BLaER1 (cell line): ENCODE data around the gene VWA8.
"Not testable (repeated sequence)": the region's sequence is repeated elsewhere in the genome, so short reads cannot be mapped to it uniquely, and the experiment has no call there.

Source experiments
- H3K27ac ChIP-seq: shearing (Covaris generic); formaldehyde crosslinking; 2 replicates; pipeline ENCODE4 v1.8.1; 2022
- H3K27me3 ChIP-seq: shearing (Covaris generic); formaldehyde crosslinking; 2 replicates; pipeline ENCODE4 v1.8.1; 2022
- H3K36me3 ChIP-seq: shearing (Covaris generic); formaldehyde crosslinking; 2 replicates; pipeline ENCODE4 v1.8.1; 2022
- H3K4me1 ChIP-seq: shearing (Covaris generic); formaldehyde crosslinking; 2 replicates; pipeline ENCODE4 v1.8.1; 2022
- H3K4me2 ChIP-seq: shearing (Covaris generic); formaldehyde crosslinking; 2 replicates; pipeline ENCODE4 v1.8.1; 2022
- H3K4me3 ChIP-seq: shearing (Covaris generic); formaldehyde crosslinking; 2 replicates; pipeline ENCODE4 v1.8.1; 2022
- H3K9ac ChIP-seq: shearing (Covaris generic); formaldehyde crosslinking; 2 replicates; pipeline ENCODE4 v1.8.1; 2022
- H3K9me3 ChIP-seq: shearing (Covaris generic); formaldehyde crosslinking; 2 replicates; pipeline ENCODE4 v1.8.1; 2022
- H4K20me1 ChIP-seq: shearing (Covaris generic); formaldehyde crosslinking; 2 replicates; pipeline ENCODE4 v1.8.1; 2022
- Cebpa-rat ChIP-seq: shearing (Covaris generic); IDR thresholded peaks from 2 replicates; pipeline ENCODE4 v1.8.1; 2022

VWA8 gene

DNA sequence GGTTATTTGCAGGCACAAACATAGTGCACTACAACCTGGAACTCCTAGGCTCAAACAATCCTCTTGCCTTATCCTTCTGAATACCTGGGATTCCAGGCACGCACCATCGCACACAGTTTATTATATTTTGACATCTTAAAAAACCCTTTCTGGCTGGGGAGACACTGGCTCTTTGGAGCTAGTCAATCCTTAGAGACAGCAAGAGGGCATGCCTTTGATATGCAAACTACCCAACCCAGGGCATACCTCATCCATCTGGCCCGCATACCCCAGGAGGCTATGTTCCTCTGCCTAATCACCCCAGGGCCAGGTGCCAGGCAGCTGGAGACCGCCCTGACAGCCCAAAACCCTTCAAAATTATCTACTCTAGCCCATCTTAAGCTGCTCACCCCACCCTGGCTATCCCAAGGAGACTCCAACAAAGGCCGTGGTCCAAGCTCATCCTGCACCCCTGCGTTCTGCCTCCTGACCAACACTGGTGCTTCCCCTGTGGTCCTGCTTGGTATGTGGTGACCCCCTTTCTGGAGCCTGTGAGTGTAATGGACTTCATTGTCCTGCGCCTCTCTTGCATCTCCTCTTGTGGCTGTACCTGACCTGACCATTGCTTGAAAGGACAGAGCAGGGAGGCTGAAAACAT lies 417.1 kb downstream of the VWA8 start:
- Histone ChIP-seq H3K9ac (no peak overlapping the region), H4K20me1 (no peaks in the 10 kb centered on the region), H3K4me1 (no peaks in the 10 kb centered on the region), H3K4me2 (no peak overlapping the region), H3K9me3 (peaks cover 20% of the 10 kb centered on the region), H3K36me3 (no peaks in the 10 kb centered on the region), H3K27me3 (no peaks in the 10 kb centered on the region), H3K27ac (no peak overlapping the region), H3K4me3 (no peak overlapping the region)
- no peak for TF ChIP-seq Cebpa-rat

DNA sequence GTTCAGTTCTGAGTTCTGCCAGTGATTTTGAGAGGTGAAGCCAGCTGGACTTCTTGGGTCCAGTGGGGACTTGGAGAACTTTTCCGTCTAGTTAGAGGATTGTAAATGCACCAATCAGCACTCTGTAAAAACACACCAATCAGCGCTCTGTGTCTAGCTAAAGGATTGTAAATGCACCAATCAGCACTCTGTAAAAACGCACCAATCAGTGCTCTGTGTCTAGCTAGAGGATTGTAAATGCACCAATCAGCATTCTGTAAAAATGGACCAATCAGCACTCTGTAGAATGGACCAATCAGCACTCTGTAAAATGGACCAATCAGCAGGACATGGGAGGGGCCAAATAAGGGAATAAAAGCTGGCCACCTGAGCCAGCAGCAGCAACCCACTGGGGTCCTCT lies 418.1 kb downstream of the VWA8 start:
- H3K4me2 ChIP-seq, H3K9ac ChIP-seq, H3K36me3 ChIP-seq, H3K4me1 ChIP-seq, H3K27ac ChIP-seq, H4K20me1 ChIP-seq, H3K4me3 ChIP-seq, H3K27me3 ChIP-seq: not testable (repeated sequence)
- H3K9me3 ChIP-seq = peaks cover 20% of the 10 kb centered on the region

DNA sequence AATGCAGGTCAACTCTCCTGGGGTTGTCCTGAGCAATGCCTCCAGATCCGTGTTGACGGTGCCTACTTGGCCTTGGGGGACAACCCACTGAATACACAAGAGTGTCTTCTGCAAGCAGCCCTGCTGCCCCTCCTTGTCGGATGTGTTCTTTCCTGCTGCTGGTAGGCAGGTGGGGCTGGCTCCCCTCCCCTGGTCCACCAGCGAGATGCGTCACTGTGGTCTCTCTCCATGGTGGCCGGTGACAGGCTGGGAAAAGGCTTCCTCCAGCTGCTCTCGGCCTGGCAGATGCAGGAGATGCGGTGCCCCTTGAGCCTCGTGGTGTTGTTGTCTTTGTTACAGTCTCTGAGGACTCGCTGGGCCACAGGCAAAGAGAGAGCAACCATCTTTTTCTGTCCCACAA lies 418.6 kb downstream of the VWA8 start:
- H3K4me1 ChIP-seq = no peaks in the 10 kb centered on the region
- H3K9me3 ChIP-seq = peaks cover 20% of the 10 kb centered on the region
- H3K27me3 ChIP-seq = no peaks in the 10 kb centered on the region
- no peaks in the 10 kb centered on the region for H4K20me1 ChIP-seq
- H3K27ac ChIP-seq = no peak overlapping the region
- H3K36me3 ChIP-seq = no peaks in the 10 kb centered on the region
- TF ChIP-seq Cebpa-rat = no peak
- H3K4me2 ChIP-seq = no peak overlapping the region
- H3K9ac ChIP-seq = no peak overlapping the region
- H3K4me3 ChIP-seq = no peak overlapping the region

DNA sequence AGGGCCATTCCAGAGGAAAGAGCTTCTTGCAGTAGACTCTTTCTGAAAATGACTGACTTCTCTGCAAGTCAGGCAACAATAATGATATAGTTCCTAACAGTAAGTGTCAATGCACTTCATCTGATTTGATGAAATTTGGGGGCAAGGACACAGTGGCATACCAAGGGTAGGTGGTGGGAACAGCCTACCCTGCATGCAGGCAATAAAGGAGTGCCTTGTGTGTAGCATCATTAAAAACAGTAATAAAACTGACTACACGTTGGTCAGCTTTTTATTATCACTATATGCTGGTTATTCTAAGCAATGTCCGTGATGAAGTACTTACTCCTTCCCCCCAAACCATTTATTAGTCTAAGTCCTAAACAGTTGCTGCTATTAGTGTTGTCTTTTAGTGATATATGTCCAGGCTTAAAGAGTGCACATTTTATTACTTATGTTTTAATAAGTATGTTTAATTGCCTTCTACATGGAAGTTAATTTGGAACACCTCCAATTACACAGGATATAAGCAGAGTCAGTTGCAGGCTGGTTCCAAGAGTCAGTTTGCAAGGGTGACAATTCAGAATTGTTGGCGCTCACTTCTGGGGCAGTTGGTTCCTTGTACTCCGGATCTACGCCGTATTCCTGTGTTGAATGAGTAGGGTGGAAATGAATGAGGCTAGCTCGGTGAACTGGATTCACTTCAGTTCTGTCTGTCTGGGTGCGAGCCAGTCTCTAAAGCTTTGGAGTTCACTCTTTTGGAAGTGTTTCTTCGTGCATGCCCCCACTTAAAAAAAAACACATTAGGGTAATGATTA lies 419.6 kb downstream of the VWA8 start:
- Histone ChIP-seq H3K9ac (no peak overlapping the region), H3K4me2 (no peak overlapping the region), H4K20me1 (no peaks in the 10 kb centered on the region), H3K4me3 (no peak overlapping the region), H3K36me3 (no peaks in the 10 kb centered on the region), H3K9me3 (peaks cover 20% of the 10 kb centered on the region), H3K27ac (no peak overlapping the region), H3K4me1 (no peaks in the 10 kb centered on the region), H3K27me3 (no peaks in the 10 kb centered on the region)
- TF ChIP-seq Cebpa-rat = no peak

DNA sequence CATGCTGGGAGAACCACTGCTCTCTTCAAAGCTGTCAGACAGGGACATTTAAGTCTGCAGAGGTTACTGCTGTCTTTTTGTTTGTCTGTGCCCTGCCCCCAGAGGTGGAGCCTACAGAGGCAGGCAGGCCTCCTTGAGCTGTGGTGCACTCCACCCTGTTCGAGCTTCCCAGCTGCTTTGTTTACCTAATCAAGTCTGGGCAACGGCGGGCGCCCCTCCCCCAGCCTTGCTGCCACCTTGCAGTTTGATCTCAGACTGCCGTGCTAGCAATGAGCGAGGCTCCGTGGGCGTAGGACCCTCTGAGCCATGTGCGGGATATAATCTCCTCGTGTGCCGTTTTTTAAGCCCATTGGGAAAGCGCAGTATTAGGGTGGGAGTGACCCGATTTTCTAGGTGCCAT lies 420.7 kb downstream of the VWA8 start:
- H3K4me3 ChIP-seq, H3K9ac ChIP-seq, H4K20me1 ChIP-seq, H3K4me1 ChIP-seq, H3K27ac ChIP-seq, H3K27me3 ChIP-seq, H3K36me3 ChIP-seq, H3K4me2 ChIP-seq: not testable (repeated sequence)
- H3K9me3 ChIP-seq = peaks cover 20% of the 10 kb centered on the region

DNA sequence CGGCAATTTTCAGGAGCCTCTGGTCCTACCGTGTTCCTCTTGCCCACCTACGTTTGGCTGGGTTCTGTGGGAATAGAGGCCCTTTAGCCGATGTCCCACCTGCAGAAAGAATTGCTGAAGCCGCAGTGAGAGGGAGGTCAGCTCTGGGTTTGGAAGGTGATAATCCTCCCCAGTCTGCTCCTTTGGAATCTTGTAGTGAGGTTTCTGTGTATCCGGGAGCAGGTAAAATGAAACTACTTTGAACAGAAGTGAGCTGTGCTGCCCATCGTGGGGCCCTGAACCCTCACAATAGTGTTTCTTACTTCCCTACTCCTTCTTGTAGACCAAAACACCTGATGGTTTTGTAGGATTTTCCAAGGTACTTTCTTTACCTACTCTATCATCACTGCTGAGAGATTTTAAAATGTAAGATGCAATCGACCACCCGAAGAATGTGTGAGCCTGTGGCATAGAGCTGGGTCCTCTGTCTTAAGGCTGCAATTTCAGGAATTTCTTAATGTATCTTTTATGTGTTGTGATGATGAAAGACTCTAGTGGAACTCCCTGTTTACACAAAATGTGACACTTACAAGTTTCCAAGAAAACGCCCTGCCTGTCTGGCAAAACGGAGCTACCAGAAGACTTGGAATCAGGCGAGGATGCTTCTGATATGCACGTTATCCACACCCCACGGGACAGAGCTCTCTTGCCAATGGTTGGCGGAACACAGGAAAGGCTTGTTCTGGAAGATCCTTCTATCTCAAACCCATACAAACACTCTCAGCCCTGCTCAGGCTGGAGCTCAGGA lies 427.4 kb downstream of the VWA8 start:
- Histone ChIP-seq H4K20me1 (no peaks in the 10 kb centered on the region), H3K4me3 (no peak overlapping the region), H3K36me3 (no peaks in the 10 kb centered on the region), H3K4me1 (no peaks in the 10 kb centered on the region), H3K9me3 (no peaks in the 10 kb centered on the region), H3K27ac (no peak overlapping the region), H3K4me2 (no peak overlapping the region), H3K27me3 (no peaks in the 10 kb centered on the region), H3K9ac (no peak overlapping the region)
- TF ChIP-seq Cebpa-rat = no peak

DNA sequence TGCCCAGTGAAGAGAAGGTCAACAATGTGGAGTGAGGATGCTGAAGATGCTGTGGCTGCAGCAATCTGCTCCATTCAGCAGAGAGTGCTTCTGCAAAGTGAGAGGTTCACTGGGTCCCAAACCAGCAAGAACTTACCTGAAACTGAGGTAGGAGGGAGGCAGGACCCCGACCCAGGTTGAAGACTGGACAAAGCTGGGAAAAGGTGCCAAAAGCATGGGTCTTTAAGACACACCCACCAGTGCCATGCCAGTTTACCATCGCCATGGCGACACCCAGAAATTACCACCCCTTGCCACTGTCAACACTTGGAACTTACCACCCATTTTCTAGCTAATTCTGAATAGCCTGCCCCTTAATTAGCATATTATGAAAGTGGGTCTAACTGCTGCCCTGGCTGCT lies 432.9 kb downstream of the VWA8 start:
- 0 out of 2 replicates have a peak, but pooled peaks cover 3% of the 10 kb centered on the region for H3K9me3 ChIP-seq

DNA sequence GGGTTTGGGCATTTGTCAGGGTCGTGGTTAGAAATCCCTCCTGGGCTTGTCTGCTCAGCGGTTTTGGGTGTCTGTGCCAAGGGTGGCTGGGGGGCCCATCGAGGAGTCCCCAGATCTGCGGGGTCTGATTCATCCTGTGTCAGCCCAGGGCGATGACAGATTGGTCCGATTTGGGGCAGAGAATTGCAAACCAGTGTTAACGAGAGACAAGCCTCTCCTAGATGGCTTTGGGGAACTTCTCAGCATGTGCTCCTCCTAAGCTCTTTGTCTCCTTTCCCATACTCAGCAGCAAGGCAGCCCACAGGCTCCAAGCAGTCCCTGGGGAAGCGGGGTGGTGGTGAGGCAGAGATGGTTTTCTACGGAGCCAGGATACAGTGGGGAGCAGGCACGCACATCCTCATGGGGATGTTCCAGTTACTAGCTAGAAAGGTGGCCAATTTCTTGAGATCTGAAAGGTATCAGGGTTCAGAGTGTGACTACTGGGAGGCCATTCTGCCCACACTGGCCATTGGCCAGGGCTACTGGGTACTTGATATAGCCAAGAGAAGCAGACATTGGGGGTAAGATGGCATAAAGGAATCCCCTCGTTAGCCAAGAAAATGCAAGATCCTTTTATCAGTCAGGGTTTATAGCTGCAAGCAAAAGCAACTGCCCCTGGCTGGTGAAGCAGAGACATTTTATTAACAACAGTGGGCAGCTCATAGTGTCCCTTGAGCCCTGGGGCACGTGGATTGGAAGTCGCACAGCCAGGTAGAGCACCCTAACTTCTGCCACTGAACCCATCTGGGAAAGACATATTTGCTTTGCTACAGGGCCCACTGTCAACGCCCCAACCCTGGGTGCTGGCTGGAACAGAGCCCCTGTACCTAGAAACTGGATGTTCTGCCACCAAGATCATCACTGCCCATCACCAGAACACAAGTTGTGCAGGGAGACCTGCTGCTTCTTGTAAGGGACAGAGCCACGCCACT lies 440.0 kb downstream of the VWA8 start:
- TF ChIP-seq Cebpa-rat = no peak
- no peaks in the 10 kb centered on the region for H4K20me1 ChIP-seq
- no peak overlapping the region for H3K4me3 ChIP-seq
- H3K27ac ChIP-seq = no peak overlapping the region
- no peaks in the 10 kb centered on the region for H3K4me1 ChIP-seq
- no peaks in the 10 kb centered on the region for H3K36me3 ChIP-seq
- 0 out of 2 replicates have a peak, but pooled peaks cover 13% of the 10 kb centered on the region for H3K9me3 ChIP-seq
- H3K9ac ChIP-seq = no peak overlapping the region
- no peaks in the 10 kb centered on the region for H3K27me3 ChIP-seq
- H3K4me2 ChIP-seq = no peak overlapping the region

More for the DNA sequence above, 432.9 kb downstream of the VWA8 start:
- Histone ChIP-seq H3K4me3 (no peak overlapping the region), H3K27me3 (no peaks in the 10 kb centered on the region), H4K20me1 (no peaks in the 10 kb centered on the region), H3K27ac (no peak overlapping the region), H3K36me3 (no peaks in the 10 kb centered on the region), H3K9ac (no peak overlapping the region), H3K4me1 (no peaks in the 10 kb centered on the region), H3K4me2 (no peak overlapping the region)
- no peak for TF ChIP-seq Cebpa-rat

DNA sequence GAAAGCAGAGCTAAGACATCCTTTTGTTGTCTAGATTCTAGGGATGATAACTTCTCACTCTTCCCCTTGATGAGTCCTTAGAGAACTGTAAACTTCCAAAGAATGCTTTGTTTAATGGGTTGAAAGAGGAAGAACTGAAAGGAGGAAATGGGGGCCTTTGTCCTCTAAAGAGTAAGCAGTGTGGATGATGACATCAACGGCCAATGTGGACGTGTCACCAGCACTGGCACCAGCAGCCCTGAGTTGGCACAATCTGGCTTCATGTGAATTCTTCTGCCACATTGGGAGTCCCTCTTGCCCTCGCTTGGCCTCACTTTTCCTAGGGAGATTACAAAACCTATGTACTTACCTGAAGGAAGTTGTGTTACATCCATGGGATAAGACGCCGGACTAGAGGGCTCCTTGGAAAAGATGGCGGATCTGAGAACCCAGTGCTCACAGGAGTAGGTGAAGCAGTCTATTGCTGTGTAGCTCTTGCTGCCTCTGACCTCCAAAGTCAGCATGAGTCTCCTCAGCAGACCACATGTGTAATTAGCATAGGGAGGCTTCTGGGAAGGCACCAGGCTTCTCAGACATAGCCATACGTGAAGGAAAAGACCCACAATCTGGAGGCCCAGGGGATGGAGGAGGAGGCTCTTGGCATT lies 440.8 kb downstream of the VWA8 start:
- no peak overlapping the region for H3K4me2 ChIP-seq
- H3K9me3 ChIP-seq = 0 out of 2 replicates have a peak, but pooled peaks cover 13% of the 10 kb centered on the region
- H3K27me3 ChIP-seq = no peaks in the 10 kb centered on the region
- H3K4me3 ChIP-seq = no peak overlapping the region
- H4K20me1 ChIP-seq = no peaks in the 10 kb centered on the region
- H3K4me1 ChIP-seq = no peaks in the 10 kb centered on the region
- no peak for TF ChIP-seq Cebpa-rat
- no peak overlapping the region for H3K27ac ChIP-seq
- no peaks in the 10 kb centered on the region for H3K36me3 ChIP-seq
- no peak overlapping the region for H3K9ac ChIP-seq
